Esophagus muscularis mucosa (tissue), 4 donors: ENCODE measurements around the gene ASB13. TPM values are rescaled to one million over a fixed set of nuclear protein-coding genes. Genes with fewer than 3 reads are reported as not detected.

Experiments used
- DNase-seq: peaks from one replicate; pipeline ENCODE4 v3.0.0-alpha.2; 2017; ENCODE audit errors: extremely low spot score
- H3K27ac ChIP-seq, 4 donors: fragments of 200-600 bp; sonication (generic); replicated peaks in 1 of 4; 1 replicate in 3 of 4; 2 replicates in 1 of 4; pipeline ENCODE4 v1.5.1; 2016 to 2019; ENCODE audit warnings: mild to moderate bottlenecking in 1 of 4
- H3K27me3 ChIP-seq, 4 donors: fragments of 200-600 bp; sonication (generic); one replicate each; pipeline versions ENCODE4 v1.5.1 to v1.6.0; 2016 to 2019
- H3K36me3 ChIP-seq, 4 donors: fragments of 200-600 bp; sonication (generic); one replicate each; pipeline ENCODE4 v1.5.1; 2016 to 2019
- H3K4me1 ChIP-seq, 4 donors: fragments of 200-600 bp; sonication (generic); one replicate each; pipeline ENCODE4 v1.5.1; 2016 to 2019
- H3K4me3 ChIP-seq, 4 donors: fragments of 200-600 bp; sonication (generic); 1 replicate in 2 of 4; 2 replicates in 2 of 4; pipeline ENCODE4 v1.5.1; 2016 to 2019; ENCODE audit warnings: mild to moderate bottlenecking in 4 of 4, moderate library complexity in 1 of 4
- H3K9me3 ChIP-seq, 4 donors: fragments of 200-600 bp; sonication (generic); 1 replicate in 3 of 4; 2 replicates in 1 of 4; pipeline ENCODE4 v1.5.1; 2016 to 2019
- EP300 ChIP-seq: sonication (generic); formaldehyde crosslinking; IDR thresholded peaks from one replicate; pipeline ENCODE4 v1.6.1; 2017; ENCODE audit warnings: antibody characterized with exemption
- POLR2A ChIP-seq: fragments of 450-650 bp; IDR thresholded peaks from one replicate; pipeline ENCODE4 v1.6.1; 2017; ENCODE audit warnings: antibody characterized with exemption, moderate library complexity, mild to moderate bottlenecking, low read depth
- POLR2AphosphoS5 ChIP-seq, 2 donors: sonication (generic); formaldehyde crosslinking; IDR thresholded peaks; one replicate each; pipeline ENCODE4 v1.6.1; 2017; ENCODE audit warnings: antibody characterized with exemption in 2 of 2
- WGBS: methylation state at CpG from one replicate; pipeline ENCODE4 v1.1.5; 2018; 5-methylcytosine and 5-hydroxymethylcytosine counted together
- intact Hi-C: fragments of 100-400 bp; cut with DNase I; formaldehyde crosslinking; loops from one replicate; pipeline ENCODE4 v1.15.1; 2023
- total RNA-seq, 4 donors: library from RNA; depleted of rRNA; stranded (reverse); fragments of >200 nt; gene quantifications; one replicate each; pipeline versions ENCODE4 v1.1.0 to v1.2.1, GENCODE V29; 2016
- TF ChIP-seq, protein P1 (sequence below), 3 experiments: fragments of 200-600 bp in 2 of 3; fragments of 450-650 bp in 1 of 3; sonication (generic) in 2 of 3; IDR thresholded peaks; one replicate each; pipeline ENCODE4 v1.5.1; 2017 to 2019; ENCODE audit warnings: antibody characterized with exemption in 3 of 3, mild to moderate bottlenecking in 2 of 3, moderate library complexity in 1 of 3

ASB13 gene
- total RNA-seq, 4 donors from 2014 or later, result 15.4 to 24.0 (median 17.4) TPM

DNA sequence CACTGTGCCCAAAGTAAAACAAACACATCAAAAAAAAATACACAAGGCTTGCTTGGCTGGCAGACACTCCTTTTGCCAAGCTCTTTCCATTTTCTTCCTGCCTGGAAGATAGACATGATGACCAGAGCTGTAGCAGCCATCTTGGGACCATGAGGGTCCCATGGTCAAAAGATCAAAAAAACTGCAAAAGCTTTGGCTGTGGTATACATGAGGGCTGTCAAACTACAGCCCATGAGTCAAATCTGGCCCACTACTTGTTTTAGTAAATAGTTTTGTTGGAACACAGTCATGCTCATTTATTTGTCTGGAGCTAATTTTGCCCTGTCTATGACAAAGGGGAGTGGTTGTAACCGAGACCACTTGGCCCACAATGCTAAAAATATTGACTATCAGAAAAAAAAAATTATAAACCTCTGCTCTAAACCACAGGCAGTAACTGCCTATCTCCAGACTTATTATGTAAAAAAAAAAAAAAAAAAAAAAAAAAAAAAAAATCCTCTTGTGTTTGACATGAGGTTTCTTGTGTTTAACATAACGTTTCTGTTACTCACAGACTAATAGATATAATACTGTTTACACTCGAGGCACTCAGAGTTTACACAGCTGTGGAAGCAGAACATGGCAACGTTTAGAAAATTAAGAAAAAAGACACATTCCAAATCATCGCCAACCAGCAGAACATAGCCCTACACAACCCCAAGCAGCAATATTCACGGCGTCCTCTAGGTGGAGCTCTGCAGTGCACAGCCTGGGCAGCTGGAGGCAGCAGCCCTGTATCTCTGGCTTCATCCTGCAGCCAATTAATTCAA lies 36.9 kb downstream of the ASB13 start:
- Histone ChIP-seq H3K4me1 (peaks cover 24 to 51% (median 48%) of the 10 kb centered on the region in 4 donors), H3K27me3 (no peaks in the 10 kb centered on the region), H3K36me3 (no peaks in the 10 kb centered on the region), H3K4me3 (peak overlapping the region in 2 of 4 donors; percentile 35 to 43), H3K27ac (peak overlapping the region; percentile 59 to 78 (median 76)), H3K9me3 (no peaks in the 10 kb centered on the region)
- intact Hi-C loops, result loop anchor here (10.0 kb wide), 1 partner anchor 245 kb away; no protein-coding TSS in a partner anchor
- DNase-seq, result no peak
- 11% methylated on average over 7 of the region's 7 CpGs for WGBS
- no peak for TF ChIP-seq EP300
- TF ChIP-seq POLR2AphosphoS5 (IDR thresholded peaks at IDR 0.05), result no peak
- TF ChIP-seq, protein P1, sequence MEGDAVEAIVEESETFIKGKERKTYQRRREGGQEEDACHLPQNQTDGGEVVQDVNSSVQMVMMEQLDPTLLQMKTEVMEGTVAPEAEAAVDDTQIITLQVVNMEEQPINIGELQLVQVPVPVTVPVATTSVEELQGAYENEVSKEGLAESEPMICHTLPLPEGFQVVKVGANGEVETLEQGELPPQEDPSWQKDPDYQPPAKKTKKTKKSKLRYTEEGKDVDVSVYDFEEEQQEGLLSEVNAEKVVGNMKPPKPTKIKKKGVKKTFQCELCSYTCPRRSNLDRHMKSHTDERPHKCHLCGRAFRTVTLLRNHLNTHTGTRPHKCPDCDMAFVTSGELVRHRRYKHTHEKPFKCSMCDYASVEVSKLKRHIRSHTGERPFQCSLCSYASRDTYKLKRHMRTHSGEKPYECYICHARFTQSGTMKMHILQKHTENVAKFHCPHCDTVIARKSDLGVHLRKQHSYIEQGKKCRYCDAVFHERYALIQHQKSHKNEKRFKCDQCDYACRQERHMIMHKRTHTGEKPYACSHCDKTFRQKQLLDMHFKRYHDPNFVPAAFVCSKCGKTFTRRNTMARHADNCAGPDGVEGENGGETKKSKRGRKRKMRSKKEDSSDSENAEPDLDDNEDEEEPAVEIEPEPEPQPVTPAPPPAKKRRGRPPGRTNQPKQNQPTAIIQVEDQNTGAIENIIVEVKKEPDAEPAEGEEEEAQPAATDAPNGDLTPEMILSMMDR (IDR thresholded peaks at IDR 0.05), result peak; percentile 55 to 83 (median 62)

DNA sequence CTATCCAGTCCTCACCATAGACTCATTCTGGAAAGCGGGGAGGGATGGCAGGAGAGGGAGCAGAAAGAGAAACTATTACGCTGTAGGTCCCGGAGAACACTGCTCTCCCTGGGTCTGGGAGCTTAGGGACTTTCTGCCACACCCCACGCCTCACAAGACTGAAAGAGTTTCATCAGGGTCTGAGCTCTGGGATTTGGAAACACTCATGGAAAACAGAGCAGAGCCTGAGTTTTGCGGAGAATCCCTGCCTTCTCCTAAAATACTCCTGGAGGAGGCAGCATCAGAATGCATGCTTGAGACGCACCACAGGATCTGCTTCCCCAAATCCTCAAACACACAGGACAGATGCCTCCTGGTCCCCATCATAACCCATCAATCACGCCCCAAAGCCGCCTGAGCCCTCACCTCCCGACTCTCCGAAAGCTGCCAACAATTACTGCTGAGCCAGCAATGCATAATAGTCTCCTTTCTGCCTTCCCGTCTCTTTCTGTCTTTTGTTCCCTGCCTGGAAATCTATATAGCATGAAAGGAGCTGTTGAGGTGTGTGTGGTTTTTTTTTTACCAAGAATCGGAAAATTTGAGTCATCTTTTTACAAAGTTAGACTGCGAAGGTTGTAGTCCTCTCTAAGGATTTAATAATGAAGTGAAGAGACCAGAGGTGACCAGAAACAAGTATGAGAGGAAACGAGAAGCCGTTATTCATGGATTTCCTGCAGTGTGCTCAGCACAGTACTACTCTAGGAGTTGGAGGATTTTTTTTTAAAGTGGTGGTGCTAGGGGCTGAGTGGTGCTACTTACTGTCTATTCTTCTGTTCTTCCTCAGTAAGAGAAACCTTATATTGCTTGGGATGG lies 37.7 kb downstream of the ASB13 start:
- Histone ChIP-seq H3K9me3 (no peaks in the 10 kb centered on the region), H3K4me3 (peak overlapping the region; percentile 35 to 53 (median 39)), H3K36me3 (no peaks in the 10 kb centered on the region), H3K27ac (peak overlapping the region; percentile 59 to 78 (median 76)), H3K4me1 (peaks cover 24 to 51% (median 46%) of the 10 kb centered on the region in 4 donors), H3K27me3 (no peaks in the 10 kb centered on the region)
- peak; percentile 22 to 59 for TF ChIP-seq POLR2AphosphoS5 (IDR thresholded peaks at IDR 0.05)
- TF ChIP-seq, protein P1 (IDR thresholded peaks at IDR 0.05), result no peak
- DNase-seq, result no peak
- intact Hi-C loops, result no loop called here
- 23% methylated on average over 15 of the region's 15 CpGs for WGBS

DNA sequence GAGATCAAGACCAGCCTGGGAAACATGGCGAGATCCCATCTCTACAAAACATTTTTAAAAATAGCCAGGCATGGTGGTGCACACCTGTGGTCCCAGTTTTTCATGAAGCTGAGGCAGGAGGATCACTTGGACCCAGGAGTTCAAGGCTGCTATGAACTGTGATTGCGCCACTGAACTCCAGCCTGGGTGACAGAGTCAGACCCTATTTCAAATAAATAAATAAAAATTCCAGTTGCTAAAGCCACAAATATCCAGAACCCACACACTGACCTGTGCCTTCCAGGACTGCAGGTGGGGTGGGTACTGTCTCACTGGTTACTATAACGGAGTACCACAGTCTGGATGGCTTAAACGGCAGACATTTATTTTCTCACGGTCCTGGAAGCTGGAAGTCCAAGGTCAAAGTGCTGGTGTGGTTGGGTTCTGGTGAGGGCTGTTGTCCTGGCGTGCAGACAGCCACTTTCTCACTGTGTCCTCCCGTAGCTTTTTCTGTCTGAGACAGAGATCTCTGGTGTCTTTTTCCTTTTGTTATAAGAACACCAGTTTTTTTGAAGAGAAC lies 38.8 kb downstream of the ASB13 start:
- intact Hi-C loops, result no loop called here
- no peak for DNase-seq
- 90% methylated on average over 7 of the region's 7 CpGs for WGBS
- H3K27me3 ChIP-seq, result no peaks in the 10 kb centered on the region
- peak overlapping the region; percentile 59 to 78 (median 76) for H3K27ac ChIP-seq
- no peaks in the 10 kb centered on the region for H3K9me3 ChIP-seq
- no peak overlapping the region for H3K4me3 ChIP-seq
- H3K36me3 ChIP-seq, result no peaks in the 10 kb centered on the region
- TF ChIP-seq, protein P1 (IDR thresholded peaks at IDR 0.05), result no peak
- no peak for TF ChIP-seq POLR2A
- TF ChIP-seq EP300, result no peak
- TF ChIP-seq POLR2AphosphoS5 (IDR thresholded peaks at IDR 0.05), result no peak
- H3K4me1 ChIP-seq, result peaks cover 22 to 55% (median 44%) of the 10 kb centered on the region in 4 donors

DNA sequence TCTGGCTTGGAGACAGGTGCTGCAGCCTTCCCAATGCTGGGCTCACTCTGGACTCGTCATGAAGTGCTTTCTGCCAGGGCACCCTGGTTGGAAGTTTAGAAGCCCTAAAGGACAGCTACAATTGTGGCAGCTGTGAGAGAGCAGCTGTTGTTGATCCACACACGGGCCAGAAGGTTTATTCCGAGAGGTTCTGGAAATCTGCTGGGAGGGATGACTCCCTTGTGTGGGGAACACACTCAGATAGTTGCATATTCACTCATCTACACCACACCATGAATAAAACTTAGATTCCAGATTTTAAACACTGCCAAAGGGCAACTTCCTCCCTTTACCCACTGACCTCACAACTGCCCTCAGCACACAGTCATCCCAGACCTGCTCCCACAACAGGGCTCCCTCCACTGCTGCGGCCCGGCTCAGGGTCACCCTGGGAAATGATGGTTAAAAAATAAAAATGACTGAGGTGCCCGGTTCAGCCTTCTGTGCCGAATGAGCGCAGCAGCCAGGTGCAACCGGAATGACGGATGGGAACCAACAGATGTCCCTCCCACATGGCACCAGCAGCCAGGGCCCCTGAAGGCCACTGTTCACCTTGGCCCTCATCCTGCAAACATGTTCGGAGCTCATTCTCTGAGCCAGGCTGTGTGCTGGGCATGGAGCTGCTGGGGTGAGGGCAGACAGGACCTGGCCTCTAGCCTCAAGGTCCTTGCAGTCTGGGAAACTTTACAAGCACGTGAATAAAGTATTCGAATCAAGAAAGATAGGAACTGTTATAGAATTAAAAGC lies 40.2 kb downstream of the ASB13 start:
- Histone ChIP-seq H3K27me3 (no peaks in the 10 kb centered on the region), H3K4me3 (no peak overlapping the region), H3K9me3 (no peaks in the 10 kb centered on the region), H3K36me3 (no peaks in the 10 kb centered on the region), H3K27ac (peak overlapping the region in 2 of 4 donors; percentile 9 to 30), H3K4me1 (peaks cover 12 to 43% (median 30%) of the 10 kb centered on the region in 4 donors)
- TF ChIP-seq, protein P1 (IDR thresholded peaks at IDR 0.05), result no peak
- TF ChIP-seq POLR2A, result no peak
- intact Hi-C loops, result no loop called here
- no peak for DNase-seq
- 78% methylated on average over 13 of the region's 13 CpGs for WGBS
